ENCODE data around the gene ZDHHC21.

Gene ZDHHC21

GRCh38 chr9:14693251-14693861 lies at the start of gene ZDHHC21:
Gene ZDHHC21, minus strand, starts transcription at chr9:14693432. Its CDS starts 19,092 bp downstream, at chr9:14674340.
- peak within 1 kb of the TSS; percentile 70 for H3K4me3 ChIP-seq (ENCODE audit: low read depth, low read length)

- H3K4me3 ChIP-seq (ENCODE audit: low read depth, low read length), result no peak overlapping the region
These were observed 48.1 kb upstream of the ZDHHC21 start for GRCh38 chr9:14741369-14741768.

GRCh38 chr9:14733133-14733532 lies 39.9 kb upstream of the ZDHHC21 start:
- H3K4me3 ChIP-seq (ENCODE audit: low read depth, low read length), result no peak overlapping the region

- H3K4me3 ChIP-seq (ENCODE audit: low read depth, low read length), result no peak overlapping the region
These were observed 38.2 kb upstream of the ZDHHC21 start for GRCh38 chr9:14731294-14731981.

GRCh38 chr9:14730461-14730898 lies 37.2 kb upstream of the ZDHHC21 start:
- H3K4me3 ChIP-seq (ENCODE audit: low read depth, low read length), result no peak overlapping the region

- H3K4me3 ChIP-seq (ENCODE audit: low read depth, low read length), result no peak overlapping the region
These were observed 30.1 kb upstream of the ZDHHC21 start for GRCh38 chr9:14723301-14723700.

GRCh38 chr9:14722391-14723035 lies 29.3 kb upstream of the ZDHHC21 start, which contains the start of gene CER1:
Gene CER1, minus strand, starts transcription at chr9:14722733. Its CDS starts 61 bp downstream, at chr9:14722672.
- H3K4me3 ChIP-seq (ENCODE audit: low read depth, low read length), result no peak within 1 kb of the TSS

GRCh38 chr9:14719231-14719923 lies 26.1 kb upstream of the ZDHHC21 start:
- no peak overlapping the region for H3K4me3 ChIP-seq (ENCODE audit: low read depth, low read length)

- H3K4me3 ChIP-seq (ENCODE audit: low read depth, low read length), result no peak overlapping the region
These were observed 21.9 kb upstream of the ZDHHC21 start for GRCh38 chr9:14715102-14715501.

- no peak overlapping the region for H3K4me3 ChIP-seq (ENCODE audit: low read depth, low read length)
These were observed 20.0 kb upstream of the ZDHHC21 start for GRCh38 chr9:14713187-14713767.

GRCh38 chr9:14710804-14711203 lies 17.6 kb upstream of the ZDHHC21 start:
- no peak overlapping the region for H3K4me3 ChIP-seq (ENCODE audit: low read depth, low read length)

GRCh38 chr9:14706530-14707140 lies 13.4 kb upstream of the ZDHHC21 start:
- no peak overlapping the region for H3K4me3 ChIP-seq (ENCODE audit: low read depth, low read length)

GRCh38 chr9:14705079-14705478 lies 11.8 kb upstream of the ZDHHC21 start:
- no peak overlapping the region for H3K4me3 ChIP-seq (ENCODE audit: low read depth, low read length)

GRCh38 chr9:14704281-14704680 lies 11.0 kb upstream of the ZDHHC21 start:
- no peak overlapping the region for H3K4me3 ChIP-seq (ENCODE audit: low read depth, low read length)

- H3K4me3 ChIP-seq (ENCODE audit: low read depth, low read length), result no peak overlapping the region
These were observed 9.0 kb upstream of the ZDHHC21 start for GRCh38 chr9:14702200-14702720.

- peak overlapping the region; percentile 70 for H3K4me3 ChIP-seq (ENCODE audit: low read depth, low read length)
These were observed 572 bp downstream of the ZDHHC21 start for GRCh38 chr9:14692470-14693250.

- no peak overlapping the region for H3K4me3 ChIP-seq (ENCODE audit: low read depth, low read length)
These were observed 2.1 kb downstream of the ZDHHC21 start for GRCh38 chr9:14690948-14691730.

GRCh38 chr9:14687042-14687719 lies 6.1 kb downstream of the ZDHHC21 start:
- no peak overlapping the region for H3K4me3 ChIP-seq (ENCODE audit: low read depth, low read length)

All from iPS-11a (cell line).